ENCODE data around the gene HSD17B3.
A peak's percentile ranks its signal among the peaks of the same experiment; 100 is the strongest.

DNA sequence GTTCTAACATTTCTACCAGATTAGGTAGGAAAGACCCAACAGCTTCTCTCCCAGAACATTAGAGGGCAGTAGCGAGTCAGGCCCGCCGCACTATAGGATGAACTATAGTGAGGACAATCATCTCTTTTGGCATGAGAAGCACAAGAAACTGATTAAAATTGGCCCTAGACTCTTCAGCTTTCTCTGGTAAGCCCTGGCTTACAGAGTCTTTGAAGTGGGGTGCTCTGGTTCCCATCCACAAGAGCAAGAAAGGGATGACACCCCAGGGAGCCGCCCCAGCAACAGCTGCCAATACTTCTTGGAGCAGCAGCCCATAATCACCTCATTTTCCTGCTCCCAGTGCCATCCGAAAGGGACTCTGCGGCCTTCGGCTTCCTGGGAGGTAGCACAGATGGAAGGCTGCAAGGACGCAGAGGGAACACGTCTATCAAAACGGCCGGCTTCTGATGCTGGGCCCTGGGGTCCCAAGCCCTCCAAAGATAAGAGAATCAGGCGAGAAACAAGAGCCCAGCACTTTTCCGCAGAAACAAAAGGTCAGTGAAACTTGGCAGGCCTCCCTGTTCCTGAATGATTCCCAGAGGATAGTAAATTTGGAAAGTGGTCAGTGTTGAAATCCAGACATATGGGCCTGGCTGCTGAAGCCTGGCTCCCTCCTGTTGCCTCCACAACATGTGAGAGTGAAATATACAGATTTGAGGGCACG, 69.3 kb downstream of the HSD17B3 start:
- TF ChIP-seq, protein P1, sequence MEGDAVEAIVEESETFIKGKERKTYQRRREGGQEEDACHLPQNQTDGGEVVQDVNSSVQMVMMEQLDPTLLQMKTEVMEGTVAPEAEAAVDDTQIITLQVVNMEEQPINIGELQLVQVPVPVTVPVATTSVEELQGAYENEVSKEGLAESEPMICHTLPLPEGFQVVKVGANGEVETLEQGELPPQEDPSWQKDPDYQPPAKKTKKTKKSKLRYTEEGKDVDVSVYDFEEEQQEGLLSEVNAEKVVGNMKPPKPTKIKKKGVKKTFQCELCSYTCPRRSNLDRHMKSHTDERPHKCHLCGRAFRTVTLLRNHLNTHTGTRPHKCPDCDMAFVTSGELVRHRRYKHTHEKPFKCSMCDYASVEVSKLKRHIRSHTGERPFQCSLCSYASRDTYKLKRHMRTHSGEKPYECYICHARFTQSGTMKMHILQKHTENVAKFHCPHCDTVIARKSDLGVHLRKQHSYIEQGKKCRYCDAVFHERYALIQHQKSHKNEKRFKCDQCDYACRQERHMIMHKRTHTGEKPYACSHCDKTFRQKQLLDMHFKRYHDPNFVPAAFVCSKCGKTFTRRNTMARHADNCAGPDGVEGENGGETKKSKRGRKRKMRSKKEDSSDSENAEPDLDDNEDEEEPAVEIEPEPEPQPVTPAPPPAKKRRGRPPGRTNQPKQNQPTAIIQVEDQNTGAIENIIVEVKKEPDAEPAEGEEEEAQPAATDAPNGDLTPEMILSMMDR (optimal IDR thresholded peaks at IDR 0.05 in 1 of 3, IDR thresholded peaks at IDR 0.05 in 1 of 3, conservative IDR thresholded peaks at IDR 0.05 in 1 of 3; ENCODE audit: extremely low read depth in 1 of 3, insufficient read depth in 2 of 3, low read length in 3 of 3) = peak; percentile 79 to 96 (median 88)
- TF ChIP-seq EZH2 (IDR thresholded peaks at IDR 0.05; ENCODE audit: low read length) = no peak
